NCI-H2196 treated with DMSO at 0.1 percent for 48 hours (cell line): Measurements from ENCODE around the gene KDR.

Source experiments
- DNase-seq: peaks from one replicate; lab custom pipeline; 2025; ENCODE audit not compliant: unreplicated experiment; lab: John Stamatoyannopoulos, UW

KDR gene

DNA sequence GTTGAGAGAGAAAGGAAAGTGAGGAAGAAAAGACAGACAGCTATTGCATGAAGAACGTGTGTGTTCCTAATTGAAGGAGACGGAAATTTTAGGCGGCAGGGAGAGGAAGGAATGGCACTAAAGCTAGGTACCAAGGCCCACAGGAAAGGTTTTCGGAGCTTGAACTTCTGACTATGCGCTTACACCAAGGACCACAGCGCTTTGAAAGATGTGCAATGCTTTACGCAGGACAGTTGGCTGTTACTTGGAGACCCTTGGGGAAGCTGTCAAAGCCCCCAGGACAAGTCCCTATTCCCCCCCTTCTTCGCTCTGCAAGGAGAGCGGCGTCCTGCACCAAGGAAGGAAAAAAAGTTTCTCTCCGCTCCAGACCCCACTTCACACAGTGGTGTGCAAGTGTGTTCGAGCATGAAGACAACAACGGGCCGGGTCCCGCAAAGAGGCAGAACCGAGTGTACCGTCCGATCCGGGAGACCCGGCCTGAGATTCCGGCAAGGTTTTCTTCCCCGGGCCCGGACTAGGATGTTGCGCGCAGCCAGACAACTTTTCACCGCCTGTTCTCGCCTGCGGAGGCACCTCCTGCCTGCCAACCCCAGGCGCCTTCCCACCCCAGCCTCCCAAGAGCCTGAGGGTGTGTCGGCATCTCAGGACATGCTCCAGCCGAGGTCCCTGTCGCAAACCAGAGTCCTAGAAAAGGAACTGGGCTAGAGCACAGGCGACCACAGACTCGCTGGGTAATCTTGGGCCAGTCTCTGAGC is 896 bp downstream of the KDR start:
- DNase-seq: no peak

DNA sequence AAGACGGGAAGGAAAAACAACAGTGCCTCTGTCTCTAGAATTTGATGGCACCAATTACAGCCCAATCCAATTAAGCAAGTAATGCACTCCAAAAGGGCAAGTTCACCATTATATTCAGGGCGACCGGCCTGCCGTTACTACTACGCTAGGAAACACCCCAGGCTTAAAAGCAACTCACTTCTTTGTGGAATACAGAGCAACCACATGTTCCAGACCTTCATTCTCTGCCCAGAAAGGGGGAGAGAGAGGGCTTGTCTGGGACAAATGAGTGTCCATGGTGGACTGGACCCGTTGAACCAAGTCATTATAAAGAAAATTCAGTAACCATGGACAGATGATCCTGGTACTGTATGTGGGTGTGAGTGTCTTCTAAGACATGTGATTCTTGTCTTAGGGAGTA is 1.6 kb downstream of the KDR start:
- no peak for DNase-seq

DNA sequence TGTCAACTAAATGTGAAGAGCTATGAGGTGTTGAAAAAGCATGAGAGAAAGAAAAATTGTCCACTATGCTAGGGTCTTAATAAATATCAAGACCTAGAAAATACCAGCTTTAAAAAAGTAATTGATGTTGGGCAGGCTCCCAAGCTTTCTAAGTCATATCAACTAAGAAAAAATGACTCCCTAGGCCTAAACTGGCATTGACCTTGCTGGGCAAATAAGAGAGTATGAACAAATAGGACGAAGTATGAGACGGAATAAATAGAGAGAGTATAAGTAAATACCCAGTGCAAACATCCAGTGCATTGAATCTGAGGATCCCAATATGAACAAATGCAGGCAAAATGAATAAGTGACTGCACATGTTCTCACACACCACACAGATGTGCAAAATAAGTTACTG is 3.2 kb downstream of the KDR start:
- no peak for DNase-seq

DNA sequence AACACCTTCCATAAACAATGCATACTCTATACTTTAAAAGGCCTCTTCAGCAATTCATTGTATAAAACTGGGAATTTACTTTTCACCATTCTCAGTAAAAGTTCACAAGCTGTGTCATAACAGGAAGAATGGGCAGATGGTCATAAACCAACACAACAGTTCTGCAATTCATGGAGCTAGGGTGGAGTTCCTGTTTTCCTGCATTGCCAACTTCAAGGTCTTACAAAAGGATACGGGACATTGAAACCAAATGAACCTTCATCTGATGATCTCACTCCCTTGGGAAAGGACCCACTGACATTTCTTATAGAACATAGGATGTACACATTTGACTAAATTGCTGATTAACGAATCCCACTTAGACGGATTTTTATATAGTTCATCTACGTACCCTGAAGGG is 4.1 kb downstream of the KDR start:
- DNase-seq: no peak

DNA sequence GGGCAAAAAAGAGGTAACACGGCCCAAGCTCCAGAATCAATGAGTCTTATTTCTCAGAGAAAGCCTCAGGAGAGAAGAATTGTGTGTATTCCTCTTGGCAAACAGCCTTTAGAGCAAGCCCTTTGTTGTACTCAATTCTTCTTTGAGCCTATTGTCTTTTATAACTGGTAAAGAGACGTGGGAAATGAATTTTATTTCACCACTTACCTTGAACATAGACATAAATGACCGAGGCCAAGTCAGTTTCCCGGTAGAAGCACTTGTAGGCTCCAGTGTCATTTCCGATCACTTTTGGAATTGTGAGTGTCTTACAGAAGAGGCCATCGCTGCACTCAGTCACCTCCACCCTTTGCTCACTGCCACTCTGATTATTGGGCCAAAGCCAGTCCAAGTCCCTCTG is 7.0 kb downstream of the KDR start:
- DNase-seq: no peak

DNA sequence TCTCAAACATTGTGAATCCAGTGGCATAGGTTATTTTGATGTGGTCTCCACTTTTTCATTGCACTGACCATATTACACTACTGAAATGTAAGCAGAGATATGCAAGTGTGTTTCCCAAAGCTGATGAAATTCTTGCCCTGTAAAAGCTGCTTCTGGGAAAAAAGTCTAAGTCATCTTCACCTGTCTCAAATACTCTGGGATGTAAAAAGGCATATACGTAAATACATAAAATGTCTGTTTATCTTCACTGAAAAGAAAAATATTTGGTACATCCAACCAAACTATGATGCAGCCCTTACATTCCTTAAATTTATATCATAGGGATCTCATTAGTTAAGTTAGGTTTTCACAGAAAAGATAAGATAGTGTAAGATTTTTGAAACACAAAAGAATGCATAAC is 7.9 kb downstream of the KDR start:
- DNase-seq: no peak

DNA sequence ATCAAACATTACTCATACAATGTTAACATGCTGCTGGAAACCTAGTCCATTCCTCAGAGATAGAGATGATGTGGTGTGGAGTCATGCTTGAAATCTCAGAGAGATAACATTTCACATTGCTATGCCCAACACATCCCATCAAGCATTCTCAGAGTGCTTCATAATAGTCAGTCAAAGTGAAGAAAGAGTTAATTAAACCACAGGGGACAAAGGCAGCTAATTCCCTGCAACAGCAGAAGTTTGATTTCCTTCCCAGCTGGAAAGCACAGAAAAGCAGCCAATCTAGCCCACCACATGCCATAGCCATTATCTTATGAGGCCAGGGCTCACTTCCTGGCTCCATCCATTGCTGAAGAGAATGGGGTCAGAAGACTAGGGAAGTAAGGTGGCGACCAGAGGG is 8.9 kb downstream of the KDR start:
- no peak for DNase-seq

DNA sequence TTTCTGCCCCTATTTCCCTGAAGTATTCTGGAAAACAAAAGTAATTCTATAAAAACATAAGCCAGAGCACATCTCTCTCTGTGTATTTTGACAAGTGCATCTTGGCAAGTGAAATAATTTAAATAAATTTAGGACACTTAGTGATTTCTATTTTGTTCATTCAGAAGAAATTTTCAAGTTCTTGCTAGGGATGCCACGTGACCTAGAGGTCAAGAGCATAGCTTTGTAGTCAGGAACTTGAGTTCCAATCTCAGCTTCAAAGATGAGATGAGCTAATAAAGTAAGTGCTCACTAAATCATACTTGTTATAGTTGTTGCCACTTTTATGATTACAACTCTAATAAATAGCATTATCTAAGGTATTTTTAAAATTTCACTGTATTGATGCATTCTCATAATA is 13.8 kb downstream of the KDR start:
- DNase-seq: no peak

DNA sequence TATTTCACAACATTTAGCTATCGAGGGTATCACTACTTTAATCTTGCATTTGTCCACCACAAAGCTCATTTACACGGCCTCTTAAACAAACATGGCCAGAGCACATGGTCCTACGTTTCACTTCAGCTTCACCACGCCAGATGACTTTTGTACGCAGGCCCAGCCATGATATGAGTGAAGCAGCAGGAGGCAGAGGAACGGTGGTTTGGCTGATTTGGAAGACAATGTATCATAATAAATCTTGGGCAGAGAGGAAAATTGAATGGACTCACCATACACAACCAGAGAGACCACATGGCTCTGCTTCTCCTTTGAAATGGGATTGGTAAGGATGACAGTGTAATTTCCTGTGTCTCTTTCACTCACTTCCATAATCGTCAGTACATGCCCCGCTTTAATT is 15.3 kb downstream of the KDR start:
- DNase-seq: no peak

DNA sequence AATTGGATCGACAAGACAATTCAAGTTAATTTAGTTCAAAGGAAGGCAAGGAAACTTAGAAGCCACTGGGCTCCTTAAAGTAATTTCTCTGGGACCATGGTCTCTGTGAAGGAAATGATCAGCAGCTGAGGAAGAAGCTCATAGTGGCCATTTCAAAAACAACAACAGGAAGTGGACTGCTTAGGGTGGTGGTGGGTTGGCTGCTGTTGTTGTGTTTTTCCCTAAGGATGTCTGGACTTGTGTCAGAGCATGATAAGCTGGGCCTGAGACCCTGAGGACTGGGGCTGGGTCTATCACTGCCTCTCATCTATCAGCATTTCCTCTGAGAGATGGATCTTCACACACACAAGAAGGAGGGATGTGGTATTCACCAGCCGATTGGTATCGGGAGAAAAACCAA is 18.3 kb downstream of the KDR start:
- DNase-seq: no peak

DNA sequence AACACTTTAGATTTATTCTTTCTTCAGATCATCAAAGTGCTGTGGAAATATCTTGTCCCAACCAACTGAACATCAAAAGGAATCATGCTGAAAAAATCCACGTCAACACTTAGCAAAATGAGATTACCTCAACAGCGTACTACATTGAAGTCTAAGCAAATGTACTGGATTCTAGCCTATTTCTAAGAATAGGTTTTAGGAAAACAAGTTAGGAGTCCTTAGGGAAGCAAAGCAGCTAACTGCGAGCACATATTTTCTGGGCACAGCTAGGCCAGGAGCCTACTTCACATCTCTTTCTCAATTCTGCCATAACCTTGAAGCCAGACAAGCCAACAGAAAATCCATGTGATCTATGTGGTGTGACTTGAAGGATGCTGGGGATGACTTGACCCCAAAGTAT is 22.2 kb downstream of the KDR start:
- DNase-seq: no peak

DNA sequence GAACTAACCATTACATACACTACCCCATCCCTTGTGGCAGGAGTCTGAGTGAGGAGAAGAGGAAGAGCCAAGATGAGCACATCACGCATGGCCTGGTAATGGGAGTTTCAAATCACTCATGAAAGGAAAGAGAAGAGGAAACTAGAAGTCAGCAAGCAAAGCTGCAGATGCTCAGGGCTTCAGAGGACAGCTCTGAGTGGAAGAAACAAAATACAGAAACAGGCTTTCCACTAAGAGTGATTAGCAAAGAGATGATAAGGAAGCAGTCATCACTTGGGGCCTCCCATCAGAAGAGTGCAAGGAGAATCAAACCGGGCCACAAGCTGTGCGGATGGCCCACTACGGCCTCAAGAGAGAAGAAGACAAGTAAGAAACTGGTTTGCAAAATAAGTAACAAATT is 25.6 kb downstream of the KDR start:
- DNase-seq: no peak

DNA sequence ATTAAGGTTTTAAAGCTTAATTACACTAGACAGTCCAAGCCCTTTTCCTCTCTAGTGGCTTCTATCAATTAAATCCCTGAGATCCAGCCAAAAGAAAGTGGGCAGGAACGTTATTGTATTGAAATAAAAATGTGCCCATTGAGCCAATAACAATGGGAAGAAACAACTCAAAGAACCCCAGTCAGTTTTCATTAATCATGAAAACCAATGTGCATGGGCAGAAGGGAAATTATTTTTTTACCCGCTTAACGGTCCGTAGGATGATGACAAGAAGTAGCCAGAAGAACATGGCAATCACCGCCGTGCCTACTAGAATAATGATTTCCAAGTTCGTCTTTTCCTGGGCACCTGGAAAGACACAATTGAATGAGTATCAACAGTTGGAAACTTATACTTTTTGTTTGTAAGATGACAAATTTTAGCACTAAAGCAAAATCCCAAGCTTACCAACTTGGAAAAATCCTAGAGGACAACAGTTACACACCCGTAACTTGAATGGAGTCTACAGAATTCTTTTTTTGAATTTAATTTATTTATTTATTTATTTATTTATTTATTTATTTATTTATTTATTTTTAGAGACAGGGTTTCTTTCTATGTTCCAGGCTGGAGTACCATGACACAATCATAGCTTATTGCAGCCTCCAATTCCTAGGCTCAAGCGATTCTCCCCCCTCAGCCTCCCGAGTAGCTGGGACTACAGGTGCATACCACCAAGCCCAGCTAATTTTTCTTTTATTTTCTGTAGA is 26.8 kb downstream of the KDR start:
- no peak for DNase-seq

DNA sequence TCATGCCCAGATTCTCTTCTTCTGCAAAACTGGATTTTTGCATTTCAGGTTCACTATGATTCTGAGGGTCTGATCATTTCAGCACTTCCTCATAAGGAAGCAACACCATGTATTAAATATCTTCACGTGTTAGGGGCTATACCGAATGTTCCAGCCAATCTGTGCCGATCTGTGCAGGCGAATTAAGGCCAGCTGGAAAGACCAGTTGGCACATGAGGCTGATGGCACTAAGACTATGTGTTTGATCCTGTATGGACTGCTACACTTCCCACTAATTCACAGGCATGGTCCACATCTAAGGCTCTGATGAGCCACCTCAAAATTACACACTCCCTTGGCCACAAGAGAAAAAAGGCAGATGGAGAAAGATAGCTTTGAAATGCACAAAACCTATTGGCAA is 28.8 kb downstream of the KDR start:
- no peak for DNase-seq

DNA sequence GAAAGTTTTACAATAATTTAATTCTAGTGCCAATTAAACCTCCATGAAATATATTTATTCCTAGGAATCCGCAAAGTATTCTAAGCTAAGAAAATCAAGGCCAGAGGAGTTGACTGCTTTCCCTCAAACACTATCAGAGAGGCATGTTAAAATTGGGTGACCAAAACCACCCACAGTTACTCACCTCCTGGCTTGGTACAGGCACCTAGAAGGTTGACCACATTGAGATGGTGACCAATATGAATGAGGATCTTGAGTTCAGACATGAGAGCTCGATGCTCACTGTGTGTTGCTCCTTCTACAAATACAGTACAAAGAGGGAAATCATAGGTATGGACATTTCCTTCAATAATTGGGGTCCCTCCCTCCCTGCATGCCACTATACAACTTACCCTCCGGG is 29.4 kb downstream of the KDR start:
- no peak for DNase-seq

DNA sequence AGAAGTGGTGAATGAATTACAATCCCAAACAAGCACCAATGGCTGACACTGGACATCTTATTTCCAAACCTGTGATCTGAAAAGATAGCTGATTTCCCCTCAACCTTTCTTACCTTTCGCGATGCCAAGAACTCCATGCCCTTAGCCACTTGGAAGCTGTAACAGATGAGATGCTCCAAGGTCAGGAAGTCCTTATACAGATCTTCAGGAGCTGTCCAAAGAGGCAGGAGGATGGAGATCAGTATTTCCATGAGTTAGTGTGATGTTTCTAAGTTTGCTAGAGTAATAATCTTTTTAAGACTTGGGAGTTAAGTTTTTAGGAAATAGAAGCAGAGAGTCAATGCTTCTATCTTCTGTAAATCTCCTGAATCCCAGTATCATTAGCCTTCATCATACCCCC is 32.9 kb downstream of the KDR start:
- no peak for DNase-seq

DNA sequence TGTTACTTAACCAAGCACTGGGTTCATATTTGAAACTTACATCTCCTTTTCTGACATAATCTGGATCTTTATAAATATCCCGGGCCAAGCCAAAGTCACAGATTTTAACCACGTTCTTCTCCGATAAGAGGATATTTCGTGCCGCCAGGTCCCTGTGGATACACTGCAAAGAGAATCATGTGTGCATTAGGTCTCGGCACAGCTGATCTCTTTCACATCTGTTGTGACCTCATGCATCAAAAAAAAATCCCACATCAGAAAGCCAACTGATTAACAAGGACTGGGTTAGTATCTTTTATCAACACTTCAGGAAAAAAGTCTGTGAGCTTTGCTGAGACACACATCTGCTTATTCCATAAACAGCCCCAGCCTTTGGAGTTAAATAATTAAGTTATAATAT is 35.5 kb downstream of the KDR start:
- no peak for DNase-seq

DNA sequence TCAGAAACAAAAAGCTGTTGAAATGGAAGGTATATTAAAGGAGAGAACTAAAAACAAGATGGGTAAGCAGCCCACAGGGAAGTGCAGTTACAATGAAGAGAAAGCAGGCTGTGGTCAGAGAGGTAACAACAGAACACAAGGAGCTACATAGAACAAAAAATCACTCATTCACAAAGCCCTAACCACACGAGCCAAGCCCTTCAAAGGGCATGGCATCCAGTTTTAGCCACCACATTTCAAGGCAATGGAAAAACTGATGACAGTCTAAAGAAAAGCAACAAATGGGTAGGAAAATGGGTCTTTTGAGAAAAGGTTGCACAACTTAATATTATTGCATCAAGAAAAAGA is 37.5 kb downstream of the KDR start:
- DNase-seq: no peak

DNA sequence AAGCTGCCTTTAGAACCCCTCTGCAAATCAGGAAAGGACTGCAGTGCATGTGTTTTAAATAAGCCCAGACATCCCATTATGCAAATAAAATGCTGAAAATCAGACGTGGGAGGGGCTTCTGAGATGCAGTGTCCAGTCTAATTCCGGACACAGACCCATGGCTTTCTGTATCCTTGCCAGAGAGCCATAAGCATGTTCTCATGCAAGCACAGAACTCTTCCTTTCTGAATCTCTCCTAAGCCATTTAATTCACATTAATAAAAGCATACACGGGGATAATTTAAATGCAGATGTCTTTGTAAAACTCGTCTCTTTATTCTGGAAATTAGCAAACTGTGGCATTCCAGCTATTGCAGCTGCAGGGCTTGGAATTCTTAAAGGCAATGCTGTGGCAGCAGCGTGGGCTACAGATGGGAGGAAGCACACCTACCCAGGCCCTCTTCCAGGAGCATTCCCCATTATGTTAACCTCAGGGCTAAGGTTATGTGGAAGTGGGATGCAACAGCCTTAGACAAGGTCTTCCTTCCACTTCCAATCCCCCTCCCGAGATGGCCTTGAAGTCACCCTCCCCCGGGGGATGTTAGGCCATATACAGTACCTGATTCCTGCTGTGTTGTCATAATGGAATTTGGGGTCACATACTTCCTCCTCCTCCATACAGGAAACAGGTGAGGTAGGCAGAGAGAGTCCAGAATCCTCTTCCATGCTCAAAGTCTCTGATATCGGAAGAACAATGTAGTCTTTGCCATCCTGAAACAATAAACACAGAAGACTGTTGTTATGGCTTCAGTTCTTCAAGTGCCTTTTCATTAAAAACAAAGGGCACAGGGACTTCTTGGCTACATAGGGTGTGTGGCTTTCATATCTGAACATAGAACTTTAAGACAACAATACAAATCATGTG is 38.1 kb downstream of the KDR start:
- DNase-seq: no peak

DNA sequence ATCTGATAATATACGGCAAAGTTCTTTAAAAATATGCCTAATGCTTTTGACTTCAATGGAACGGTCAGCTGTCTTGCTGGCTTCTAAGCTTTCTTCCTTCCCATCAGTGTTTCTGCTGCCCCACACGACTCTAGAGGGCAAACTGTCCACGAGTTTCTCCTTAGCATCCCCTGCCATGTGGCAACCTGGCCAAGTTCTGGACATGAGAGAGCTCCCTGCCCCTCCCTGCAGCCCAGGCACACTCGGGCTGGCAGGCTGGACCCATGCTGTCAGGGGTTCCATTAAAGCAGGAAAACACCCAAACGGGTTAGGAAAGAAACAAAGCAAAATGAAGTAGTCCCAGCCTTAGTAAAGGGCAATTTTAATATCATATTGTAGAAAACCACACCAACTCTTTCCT is 38.8 kb downstream of the KDR start:
- no peak for DNase-seq

DNA sequence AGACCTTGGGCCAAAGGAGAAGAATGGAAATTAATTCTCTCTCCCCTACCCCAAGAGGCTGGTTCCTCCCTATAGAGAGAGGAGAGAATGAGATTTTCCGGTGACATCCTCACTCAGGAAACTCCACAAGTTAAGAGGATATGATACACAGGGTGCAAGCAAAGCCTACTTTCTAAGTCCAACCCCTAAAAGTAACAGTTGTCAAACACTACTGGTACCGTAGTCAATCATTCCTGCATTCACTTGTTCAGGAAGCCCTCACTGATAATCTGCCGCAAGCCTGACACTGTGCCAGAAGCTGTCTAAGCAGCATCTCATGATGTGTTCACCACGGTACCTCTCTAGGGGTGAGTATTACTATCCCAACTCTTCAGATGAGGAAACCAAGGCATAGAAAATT is 41.7 kb downstream of the KDR start:
- no peak for DNase-seq

DNA sequence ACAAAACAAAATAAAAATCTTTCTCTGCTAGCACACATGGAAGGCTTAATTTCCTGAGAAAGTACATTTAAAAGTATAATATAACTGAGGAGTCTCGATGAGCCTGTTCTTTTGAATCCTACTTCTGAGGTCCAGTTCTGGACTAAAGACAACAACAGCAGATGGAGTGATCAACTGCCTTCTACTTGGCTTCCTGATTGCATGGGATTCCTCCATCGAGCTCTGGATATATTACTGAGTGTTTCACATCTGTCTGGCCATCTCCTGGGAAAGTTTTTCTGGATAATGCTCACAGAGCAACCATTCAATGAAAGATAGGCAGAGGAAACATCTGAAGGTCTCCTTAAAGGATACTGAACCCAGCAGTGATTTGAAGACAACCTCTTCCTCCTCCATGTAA is 42.6 kb downstream of the KDR start:
- DNase-seq: no peak
